D721Med (cell line): ENCODE measurements around the gene ARHGEF1.
"Not testable (repeated sequence)": the region's sequence is repeated elsewhere in the genome, so short reads cannot be mapped to it uniquely, and the experiment has no call there.

Experiments used
- DNase-seq: peaks from one replicate; pipeline ENCODE4 v3.0.0; 2011; ENCODE audit warnings: low spot score; ENCODE audit not compliant: insufficient read length
- FAIRE-seq: peaks from 2 replicates; lab custom pipeline; 2011; peaks lifted over from hg19 to GRCh38; lab: Jason Lieb, UNC
- TF ChIP-seq, protein P1 (sequence below): IDR thresholded peaks from 2 replicates; pipeline ENCODE4 v1.5.1; 2012; ENCODE audit warnings: mild to moderate bottlenecking, control low read depth; ENCODE audit not compliant: insufficient read depth; ENCODE audit errors: missing control alignments

The ARHGEF1 gene

DNA sequence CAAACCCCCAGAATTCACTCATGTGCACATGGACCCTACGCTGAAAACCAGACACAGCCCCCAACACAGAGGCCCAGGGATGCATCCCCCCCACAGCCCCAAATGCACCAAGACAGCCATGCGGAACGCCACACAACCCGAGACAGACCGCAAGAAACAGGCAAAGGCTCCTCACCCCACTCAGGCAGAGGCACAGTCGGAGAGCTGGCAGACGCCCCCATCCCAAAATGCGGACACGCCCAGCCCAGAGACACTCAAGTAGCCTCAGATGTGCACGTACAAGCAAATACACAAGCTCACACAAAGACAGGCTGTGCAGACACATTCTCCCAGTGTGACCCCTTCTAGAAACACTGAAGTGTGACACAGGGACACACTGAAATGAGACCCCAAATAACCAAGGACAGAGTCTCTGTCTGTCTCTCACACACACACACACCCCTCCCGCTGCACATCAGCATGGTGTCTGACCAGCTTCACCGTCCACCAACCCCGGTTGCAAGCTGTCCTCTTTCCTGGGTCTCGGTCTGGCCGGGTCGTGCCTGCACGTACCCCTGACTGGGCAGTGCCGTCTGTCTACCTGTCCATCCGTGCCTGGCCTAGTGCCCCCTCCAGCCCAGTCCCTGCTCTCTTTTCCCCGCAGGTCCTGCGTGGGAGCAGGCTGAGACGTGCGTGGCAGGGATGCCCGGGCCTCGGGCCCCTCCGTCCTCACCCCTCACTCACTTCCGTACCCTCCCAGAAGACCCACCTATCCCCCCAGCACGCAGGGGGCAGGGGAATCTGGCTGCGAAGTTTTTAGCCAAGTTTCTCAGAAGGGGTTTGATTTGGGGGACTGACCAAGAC is 29.1 kb downstream of the ARHGEF1 start:
- FAIRE-seq: no peak
- no peak for DNase-seq
- TF ChIP-seq, protein P1, sequence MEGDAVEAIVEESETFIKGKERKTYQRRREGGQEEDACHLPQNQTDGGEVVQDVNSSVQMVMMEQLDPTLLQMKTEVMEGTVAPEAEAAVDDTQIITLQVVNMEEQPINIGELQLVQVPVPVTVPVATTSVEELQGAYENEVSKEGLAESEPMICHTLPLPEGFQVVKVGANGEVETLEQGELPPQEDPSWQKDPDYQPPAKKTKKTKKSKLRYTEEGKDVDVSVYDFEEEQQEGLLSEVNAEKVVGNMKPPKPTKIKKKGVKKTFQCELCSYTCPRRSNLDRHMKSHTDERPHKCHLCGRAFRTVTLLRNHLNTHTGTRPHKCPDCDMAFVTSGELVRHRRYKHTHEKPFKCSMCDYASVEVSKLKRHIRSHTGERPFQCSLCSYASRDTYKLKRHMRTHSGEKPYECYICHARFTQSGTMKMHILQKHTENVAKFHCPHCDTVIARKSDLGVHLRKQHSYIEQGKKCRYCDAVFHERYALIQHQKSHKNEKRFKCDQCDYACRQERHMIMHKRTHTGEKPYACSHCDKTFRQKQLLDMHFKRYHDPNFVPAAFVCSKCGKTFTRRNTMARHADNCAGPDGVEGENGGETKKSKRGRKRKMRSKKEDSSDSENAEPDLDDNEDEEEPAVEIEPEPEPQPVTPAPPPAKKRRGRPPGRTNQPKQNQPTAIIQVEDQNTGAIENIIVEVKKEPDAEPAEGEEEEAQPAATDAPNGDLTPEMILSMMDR: no peak

DNA sequence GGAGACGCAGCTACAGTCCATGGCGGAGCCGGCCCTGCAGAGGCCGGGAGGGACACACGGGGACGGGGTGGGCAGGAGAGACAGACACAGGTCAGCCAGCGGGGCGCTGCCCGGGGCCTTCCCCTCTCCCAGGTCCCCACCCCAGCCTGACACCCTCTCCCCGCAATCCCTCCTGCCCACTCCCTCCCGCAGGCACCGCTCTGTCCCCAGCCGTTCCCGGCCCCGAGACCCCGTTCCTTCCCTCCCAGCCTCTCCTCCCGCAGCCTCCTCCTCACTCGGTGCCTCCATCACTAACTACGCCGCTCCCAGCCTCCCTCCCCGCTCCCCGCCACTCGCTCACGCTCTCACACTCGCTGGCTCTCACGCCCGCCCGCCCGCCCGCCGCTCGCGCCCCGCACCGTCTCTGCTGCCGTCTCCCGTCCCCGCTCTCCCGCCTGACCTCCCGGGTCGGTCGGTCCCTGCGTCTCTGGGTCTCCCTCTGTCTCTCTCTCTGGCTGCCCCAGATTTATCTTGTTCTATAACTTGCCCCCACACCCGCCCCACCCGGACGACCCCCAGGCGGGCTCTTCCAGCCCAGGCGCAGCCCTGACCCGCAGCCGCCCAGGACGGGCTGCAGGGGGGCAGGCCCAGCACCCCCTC is 30.0 kb downstream of the ARHGEF1 start:
- no peak for DNase-seq
- FAIRE-seq: no peak

DNA sequence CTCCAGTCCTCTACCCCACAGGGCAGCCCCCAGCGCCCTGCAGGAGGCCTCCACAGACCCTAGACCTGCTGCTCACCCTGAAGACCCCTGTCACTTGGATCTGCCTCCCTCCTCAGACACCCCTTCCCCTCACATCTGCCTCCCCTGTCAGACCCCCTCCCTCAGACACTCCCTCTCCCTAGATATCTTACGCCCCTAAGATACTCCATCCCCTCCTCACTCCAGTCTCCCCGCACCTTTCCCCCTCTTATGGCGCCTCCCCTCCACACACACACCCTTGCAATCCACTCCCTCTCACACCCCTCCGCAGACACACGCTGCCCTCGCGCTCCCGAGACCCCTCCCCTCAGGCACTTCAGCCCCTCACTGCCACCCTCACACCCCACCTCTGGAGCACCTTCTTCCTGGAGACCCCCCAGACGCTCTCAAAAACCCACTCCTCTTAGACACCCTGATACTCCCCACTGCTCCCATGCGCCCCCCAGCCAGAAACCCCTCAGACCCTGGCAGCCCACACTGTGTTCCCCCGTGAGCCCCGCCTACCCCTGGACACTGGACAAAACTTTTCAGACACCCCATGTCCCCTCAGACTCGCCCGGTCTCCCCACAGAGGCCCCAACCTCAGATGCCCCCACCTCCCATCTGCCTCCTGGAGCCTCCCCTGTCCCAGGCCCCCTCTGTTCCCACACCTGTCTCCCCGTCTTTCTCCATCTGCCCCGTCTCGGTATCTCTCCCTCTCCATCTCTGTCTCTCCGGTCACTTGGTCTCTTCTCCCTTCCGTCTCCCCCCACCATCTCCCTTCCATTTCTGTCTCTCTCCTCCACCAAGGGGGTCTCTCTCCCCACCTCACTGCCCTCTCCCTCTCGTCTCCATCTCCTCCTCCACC is 30.8 kb downstream of the ARHGEF1 start:
- TF ChIP-seq, protein P1: no peak
- DNase-seq: no peak
- no peak for FAIRE-seq

More for the DNA sequence above, 30.0 kb downstream of the ARHGEF1 start:
- TF ChIP-seq, protein P1: no peak

DNA sequence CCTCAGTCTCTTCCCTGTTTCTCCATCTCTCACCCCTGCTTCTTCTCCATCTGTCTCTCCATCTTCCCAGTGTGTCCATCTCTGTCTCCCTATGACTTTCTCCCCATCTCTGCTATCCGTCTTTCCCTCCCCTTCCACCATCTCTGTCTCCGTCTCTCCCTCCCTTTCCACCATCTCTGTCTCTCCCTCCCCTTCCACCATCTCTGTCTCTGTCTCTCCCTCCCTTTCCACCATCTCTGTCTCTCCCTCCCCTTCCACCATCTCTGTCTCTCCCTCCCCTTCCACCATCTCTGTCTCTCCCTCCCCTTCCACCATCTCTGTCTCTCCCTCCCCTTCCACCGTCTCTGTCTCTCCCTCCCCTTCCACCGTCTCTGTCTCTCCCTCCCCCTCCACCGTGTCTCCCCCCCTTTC is 31.4 kb downstream of the ARHGEF1 start:
- DNase-seq, FAIRE-seq: not testable (repeated sequence)

DNA sequence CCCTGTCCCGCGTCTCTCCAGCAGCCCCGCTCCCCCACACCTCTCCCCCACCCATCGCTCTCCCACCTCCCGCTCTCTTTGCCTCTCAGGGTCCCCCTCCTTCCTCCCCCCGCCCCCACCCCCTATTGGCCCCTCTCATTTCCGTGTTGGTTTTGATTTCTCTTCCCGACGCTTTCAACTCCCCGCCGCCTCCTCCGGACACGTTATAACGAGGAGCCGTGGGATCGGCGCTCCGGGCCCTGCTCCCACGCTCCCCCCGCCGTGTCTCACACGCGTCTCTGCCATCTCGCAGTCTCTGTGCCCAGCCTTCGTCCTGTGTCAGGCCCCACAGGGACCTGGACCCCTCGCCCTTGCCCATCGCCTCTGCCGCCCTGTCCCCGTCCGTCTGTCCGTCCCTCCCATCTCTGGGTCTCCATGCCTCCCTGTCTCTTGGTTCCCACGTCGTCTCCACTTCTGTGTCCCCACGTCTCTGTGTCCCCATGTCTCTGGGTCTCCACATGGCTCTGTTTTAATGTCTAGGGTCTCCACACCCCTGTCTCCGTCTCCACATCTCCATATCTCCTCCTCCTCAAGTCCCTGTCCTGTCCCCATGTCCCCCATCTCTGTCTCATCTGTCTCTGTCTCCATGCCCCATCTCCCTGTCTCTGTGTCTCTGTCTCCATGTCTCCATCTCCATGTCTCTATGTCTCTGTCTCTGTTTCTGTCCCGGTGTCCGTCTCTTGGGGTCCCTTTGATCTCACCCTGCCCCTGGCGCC is 32.2 kb downstream of the ARHGEF1 start:
- no peak for FAIRE-seq
- DNase-seq: no peak
- TF ChIP-seq, protein P1: no peak

DNA sequence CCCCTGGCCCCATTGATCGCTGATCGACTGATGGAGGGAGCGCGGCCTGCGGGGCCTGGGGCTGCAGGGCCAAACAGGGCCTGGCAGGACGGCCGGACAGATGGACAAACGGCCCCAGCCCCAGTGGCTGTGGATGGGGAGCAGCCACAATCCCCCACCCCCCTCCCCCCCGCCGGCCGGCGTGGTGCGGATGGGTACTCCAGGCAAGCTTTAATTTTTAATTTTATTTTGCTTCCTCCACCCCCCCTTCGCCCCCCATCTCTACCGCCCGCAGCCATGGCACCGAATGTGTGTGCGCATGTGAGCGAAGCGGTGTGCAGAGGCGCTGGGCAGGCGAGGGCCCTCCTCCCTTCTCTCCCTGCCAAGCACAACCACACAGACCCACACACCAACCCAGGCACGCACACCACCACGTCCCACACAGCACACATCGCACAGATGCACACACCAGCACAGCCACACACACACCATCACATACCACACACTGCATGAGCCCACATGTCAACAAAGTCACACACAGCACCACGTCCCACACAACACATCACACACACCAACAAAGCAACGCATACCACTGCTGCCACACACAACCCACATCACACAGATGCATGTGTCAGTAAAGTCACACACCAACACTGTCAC is 32.9 kb downstream of the ARHGEF1 start:
- DNase-seq (no peak), FAIRE-seq (no peak)
- TF ChIP-seq, protein P1: no peak
